Erythroblast (primary cell): Measurements from ENCODE around the gene LCORL.

Experiments used
- GATA1 ChIP-seq: IDR thresholded peaks from 2 replicates; pipeline ENCODE4 v1.6.1; 2011; ENCODE audit warnings: low read depth, mild to moderate bottlenecking, control low read depth, low read length, moderate library complexity
- POLR2A ChIP-seq: IDR thresholded peaks from 2 replicates; pipeline ENCODE4 v1.6.1; 2011; ENCODE audit warnings: mild to moderate bottlenecking, low read length

- TF ChIP-seq POLR2A (no peak), GATA1 (no peak)
Observed at GRCh38 chr4:17865866-17866363, 155.6 kb downstream of the LCORL start.
